MV-4-11 (cell line): ENCODE data around the gene SPACA9.

Experiments
- DNase-seq: peaks from one replicate; lab custom pipeline; 2025; lab: John Stamatoyannopoulos, UW

The SPACA9 gene

GRCh38 chr9:132878695-132879456 lies at the start of gene SPACA9:
Gene SPACA9 (plus strand): TSS chr9:132878898. CDS start chr9:132883948, 5,050 bp downstream.
- no peak for DNase-seq

- DNase-seq: no peak
Observed at GRCh38 chr9:132832171-132832881, 46.4 kb upstream of the SPACA9 start.

GRCh38 chr9:132833550-132834121 lies 45.1 kb upstream of the SPACA9 start:
- DNase-seq: no peak

GRCh38 chr9:132834343-132834742 lies 44.4 kb upstream of the SPACA9 start:
- DNase-seq: no peak

GRCh38 chr9:132837501-132838286 lies 41.0 kb upstream of the SPACA9 start:
- DNase-seq: peak; percentile 5

GRCh38 chr9:132838291-132838690 lies 40.4 kb upstream of the SPACA9 start:
- DNase-seq: no peak

- DNase-seq: no peak
Observed at GRCh38 chr9:132840980-132841379, 37.7 kb upstream of the SPACA9 start.

- no peak for DNase-seq
Observed at GRCh38 chr9:132842124-132843044, 36.3 kb upstream of the SPACA9 start.

GRCh38 chr9:132846109-132846917 lies 32.4 kb upstream of the SPACA9 start:
- no peak for DNase-seq

GRCh38 chr9:132846918-132847515 lies 31.7 kb upstream of the SPACA9 start:
- no peak for DNase-seq

- DNase-seq: no peak
Observed at GRCh38 chr9:132849185-132849706, 29.5 kb upstream of the SPACA9 start.

GRCh38 chr9:132853482-132853881 lies 25.2 kb upstream of the SPACA9 start:
- no peak for DNase-seq

- DNase-seq: no peak
Observed at GRCh38 chr9:132854832-132855231, 23.9 kb upstream of the SPACA9 start.

GRCh38 chr9:132855904-132856303 lies 22.8 kb upstream of the SPACA9 start:
- no peak for DNase-seq

GRCh38 chr9:132857031-132857430 lies 21.7 kb upstream of the SPACA9 start:
- no peak for DNase-seq

GRCh38 chr9:132857616-132858342 lies 20.9 kb upstream of the SPACA9 start:
- DNase-seq: no peak

- no peak for DNase-seq
Observed at GRCh38 chr9:132858751-132859150, 19.9 kb upstream of the SPACA9 start.

GRCh38 chr9:132861666-132862065 lies 17.0 kb upstream of the SPACA9 start:
- DNase-seq: no peak

GRCh38 chr9:132862533-132862932 lies 16.2 kb upstream of the SPACA9 start:
- DNase-seq: no peak
